ENCODE results near the gene HCRTR1. TPM values are rescaled to one million over a fixed set of nuclear protein-coding genes. Genes with fewer than 3 reads are reported as not detected.
"Not testable (repeated sequence)": the region's sequence is repeated elsewhere in the genome, so short reads cannot be mapped to it uniquely, and the experiment has no call there.

Gene HCRTR1
- total RNA-seq, 1 experiment from 2014 or later: not detected

DNA sequence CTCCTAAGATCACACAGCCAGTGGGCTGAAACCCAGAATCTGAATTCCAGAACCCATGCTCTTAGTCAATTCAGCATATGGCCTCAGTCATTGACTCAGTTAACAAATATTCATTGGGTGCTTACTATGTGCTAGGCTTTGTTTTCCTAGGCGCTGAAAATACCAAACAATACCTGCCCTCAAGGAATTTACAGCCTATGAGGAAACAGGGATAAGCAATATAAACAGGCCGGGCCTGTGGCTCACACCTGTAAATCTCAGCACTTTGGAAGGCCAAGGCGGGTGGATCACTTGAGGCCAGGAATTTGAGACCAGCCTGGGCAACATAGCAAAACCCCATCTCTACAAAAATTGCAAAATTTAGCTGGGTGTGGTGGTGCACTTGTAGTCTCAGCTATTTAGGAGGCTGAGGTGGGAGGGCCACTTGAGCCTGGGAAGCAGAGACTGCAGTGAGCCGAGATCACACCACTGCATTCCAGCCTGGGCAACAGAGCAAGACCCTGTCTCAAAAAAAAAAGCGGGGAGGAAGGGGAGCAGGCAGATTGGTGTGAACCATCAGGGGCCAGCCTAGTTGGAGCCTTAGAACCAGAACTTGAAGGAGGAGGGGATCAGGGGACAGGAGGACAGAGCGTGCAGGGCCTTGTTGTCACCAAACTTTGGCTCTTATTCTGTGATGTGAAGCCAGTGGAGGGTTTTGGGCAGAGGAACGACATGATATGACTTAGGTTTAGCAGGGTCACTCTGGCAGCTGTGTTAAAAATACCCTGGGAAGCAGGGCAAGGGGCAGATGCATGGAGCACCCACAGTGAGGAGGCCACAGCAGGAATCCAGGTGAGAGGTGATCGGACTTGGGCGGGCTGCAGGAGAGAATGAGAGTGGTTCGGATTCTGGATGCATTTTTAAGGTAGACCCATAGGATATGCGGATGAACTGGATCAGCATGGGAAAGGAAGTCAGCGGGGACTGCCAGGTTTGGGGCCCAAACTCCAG is 35.4 kb upstream of the HCRTR1 start:
- no peak for DNase-seq (ENCODE audit: low read depth)

DNA sequence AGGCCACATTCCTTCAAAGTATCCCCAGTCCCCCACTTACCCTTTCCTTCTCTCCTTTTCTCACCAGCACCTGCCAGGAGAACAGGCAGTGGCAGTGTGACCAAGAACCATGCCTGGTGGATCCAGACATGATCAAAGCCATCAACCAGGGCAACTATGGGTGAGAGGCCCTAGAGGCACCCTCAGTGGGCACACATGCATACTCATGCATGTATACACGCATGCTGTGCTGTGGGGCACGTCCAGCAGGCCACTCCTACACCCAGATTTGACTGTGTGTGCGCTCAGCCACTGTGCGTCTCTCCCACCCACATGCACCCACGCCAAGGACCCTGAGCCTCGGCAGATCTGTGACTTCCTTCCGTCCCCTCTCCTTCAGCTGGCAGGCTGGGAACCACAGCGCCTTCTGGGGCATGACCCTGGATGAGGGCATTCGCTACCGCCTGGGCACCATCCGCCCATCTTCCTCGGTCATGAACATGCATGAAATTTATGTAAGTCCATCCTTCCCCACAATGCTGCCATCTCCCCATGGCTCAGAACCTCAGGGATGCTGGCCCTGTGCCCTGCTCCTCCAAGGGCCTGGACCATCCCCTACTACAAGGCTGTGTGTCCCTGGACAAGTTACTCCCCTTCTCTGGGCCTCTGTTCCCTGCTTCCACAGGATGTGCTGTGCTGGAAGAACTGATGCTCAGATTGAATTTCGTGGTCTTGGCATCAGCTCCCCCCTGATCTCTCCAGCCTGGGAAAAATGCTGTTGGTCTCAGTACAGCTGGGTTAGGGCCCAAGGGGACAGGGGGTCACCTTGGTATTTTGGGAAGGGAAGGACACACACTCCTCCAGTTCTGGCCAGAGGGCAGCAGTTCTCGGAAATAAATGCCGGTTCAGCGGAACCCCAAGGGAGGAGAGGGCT is 34.2 kb upstream of the HCRTR1 start:
- DNase-seq (ENCODE audit: low read depth): no peak

DNA sequence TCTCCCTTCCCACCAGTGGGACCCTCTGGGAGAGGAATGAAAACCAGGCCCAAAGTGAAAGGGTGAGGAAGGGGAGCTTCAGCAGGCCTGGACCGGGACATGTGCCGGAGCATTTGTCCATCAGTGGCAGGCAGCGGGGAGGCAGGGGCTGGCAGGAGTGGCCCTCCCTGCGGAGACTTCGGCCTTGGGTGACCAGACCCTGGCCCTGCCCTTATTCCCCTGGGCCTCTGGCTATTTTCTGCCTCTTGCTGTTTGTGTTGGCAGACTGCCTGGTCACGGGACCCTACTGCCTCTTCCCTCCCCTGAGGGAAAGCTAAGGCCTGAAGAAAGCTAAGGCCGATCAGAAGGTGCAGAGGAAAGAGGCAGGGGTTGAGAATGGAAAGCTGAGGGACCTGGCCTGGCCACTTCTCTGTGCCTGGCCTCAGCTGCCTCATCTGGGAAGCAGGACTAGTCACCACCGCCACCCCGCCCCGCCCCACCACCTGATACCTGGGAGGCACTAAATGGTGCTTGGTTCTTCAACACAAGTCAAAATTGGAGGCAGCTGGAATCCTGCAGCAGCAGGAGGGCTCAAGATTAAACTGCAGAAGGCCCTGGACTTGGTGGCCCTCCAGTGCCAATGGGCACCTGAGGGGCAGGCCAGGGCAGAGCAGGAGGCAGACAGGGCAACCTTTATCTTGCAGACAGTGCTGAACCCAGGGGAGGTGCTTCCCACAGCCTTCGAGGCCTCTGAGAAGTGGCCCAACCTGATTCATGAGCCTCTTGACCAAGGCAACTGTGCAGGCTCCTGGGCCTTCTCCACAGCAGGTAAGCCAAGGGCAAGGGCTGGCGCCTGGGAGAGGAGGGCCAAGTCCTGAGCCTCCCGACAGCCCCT is 33.3 kb upstream of the HCRTR1 start:
- no peak for DNase-seq (ENCODE audit: low read depth)

DNA sequence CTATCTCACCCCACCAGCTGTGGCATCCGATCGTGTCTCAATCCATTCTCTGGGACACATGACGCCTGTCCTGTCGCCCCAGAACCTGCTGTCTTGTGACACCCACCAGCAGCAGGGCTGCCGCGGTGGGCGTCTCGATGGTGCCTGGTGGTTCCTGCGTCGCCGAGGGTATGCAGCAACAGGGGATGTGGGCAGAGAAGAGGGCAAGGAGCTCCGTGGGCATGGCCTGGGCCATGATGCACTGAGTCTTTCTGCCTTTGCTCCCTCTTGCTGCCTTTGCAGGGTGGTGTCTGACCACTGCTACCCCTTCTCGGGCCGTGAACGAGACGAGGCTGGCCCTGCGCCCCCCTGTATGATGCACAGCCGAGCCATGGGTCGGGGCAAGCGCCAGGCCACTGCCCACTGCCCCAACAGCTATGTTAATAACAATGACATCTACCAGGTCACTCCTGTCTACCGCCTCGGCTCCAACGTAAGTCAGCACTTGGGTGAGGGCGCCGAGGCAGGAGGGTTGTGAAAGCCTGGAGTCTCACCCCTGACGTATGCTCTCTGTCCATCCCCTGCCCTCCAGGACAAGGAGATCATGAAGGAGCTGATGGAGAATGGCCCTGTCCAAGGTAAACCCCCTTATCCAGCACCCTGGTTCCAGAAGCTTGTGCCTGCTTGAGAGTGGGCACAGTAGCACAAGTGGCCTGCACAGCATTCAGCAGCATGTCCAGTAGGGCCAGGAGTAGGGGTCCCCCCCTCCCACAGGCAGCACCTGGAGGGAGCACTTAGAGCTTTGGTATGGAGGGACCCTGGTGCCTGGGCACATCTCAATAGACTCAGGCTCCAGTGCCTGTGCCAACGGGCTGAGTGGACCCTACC is 32.4 kb upstream of the HCRTR1 start:
- no peak for DNase-seq (ENCODE audit: low read depth)

DNA sequence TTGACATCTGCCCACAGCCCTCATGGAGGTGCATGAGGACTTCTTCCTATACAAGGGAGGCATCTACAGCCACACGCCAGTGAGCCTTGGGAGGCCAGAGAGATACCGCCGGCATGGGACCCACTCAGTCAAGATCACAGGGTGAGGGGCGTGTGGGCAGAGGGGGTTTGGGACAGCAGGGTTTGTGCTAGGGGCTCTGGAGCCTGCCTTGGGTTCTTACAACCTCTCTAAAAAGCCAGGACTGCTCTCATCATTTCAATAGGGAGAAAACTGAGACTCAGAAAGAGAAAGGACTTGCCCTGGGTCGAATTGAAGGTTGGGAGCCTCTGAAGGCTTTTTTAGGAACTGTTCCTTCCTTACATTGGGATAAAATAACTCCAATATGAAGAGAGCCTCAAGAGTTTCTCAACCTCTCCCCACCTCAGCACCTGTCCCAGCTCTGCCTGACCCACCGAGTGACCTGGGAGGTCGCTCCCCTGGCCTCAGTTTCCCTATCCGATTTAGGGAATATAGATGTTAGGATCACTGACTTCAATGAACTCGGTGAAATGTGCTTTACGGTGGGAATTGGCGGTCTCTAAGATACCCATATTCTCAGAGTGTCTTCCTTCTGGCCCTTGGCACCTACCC is 31.6 kb upstream of the HCRTR1 start:
- no peak for DNase-seq (ENCODE audit: low read depth)

DNA sequence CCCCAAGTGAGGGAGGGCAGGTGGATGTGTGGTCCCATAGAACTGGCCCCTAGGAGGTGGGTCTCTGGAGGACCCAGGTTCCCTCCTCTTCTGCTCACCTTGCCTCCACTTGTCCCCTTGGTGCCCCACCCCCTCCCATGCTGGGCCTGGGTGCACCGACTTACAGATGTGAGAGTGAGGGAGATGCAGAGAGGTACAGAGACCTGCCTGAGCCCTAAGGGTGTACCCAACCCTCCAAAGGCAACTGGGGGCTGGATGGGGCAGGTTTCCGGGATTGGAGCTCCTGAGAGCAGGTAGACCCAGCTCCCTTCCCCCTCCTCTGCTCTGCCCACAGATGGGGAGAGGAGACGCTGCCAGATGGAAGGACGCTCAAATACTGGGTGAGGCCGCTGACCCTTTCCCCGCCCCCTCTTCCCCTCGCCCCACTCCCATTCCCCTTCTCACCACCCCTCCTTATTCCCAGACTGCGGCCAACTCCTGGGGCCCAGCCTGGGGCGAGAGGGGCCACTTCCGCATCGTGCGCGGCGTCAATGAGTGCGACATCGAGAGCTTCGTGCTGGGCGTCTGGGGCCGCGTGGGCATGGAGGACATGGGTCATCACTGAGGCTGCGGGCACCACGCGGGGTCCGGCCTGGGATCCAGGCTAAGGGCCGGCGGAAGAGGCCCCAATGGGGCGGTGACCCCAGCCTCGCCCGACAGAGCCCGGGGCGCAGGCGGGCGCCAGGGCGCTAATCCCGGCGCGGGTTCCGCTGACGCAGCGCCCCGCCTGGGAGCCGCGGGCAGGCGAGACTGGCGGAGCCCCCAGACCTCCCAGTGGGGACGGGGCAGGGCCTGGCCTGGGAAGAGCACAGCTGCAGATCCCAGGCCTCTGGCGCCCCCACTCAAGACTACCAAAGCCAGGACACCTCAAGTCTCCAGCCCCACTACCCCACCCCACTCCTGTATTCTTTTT is 30.8 kb upstream of the HCRTR1 start:
- no peak for DNase-seq (ENCODE audit: low read depth)

DNA sequence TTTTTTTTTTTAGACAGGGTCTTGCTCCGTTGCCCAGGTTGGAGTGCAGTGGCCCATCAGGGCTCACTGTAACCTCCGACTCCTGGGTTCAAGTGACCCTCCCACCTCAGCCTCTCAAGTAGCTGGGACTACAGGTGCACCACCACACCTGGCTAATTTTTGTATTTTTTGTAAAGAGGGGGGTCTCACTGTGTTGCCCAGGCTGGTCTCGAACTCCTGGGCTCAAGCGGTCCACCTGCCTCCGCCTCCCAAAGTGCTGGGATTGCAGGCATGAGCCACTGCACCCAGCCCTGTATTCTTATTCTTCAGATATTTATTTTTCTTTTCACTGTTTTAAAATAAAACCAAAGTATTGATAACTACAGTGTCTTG is 30.2 kb upstream of the HCRTR1 start:
- DNase-seq (ENCODE audit: low read depth): not testable (repeated sequence)

DNA sequence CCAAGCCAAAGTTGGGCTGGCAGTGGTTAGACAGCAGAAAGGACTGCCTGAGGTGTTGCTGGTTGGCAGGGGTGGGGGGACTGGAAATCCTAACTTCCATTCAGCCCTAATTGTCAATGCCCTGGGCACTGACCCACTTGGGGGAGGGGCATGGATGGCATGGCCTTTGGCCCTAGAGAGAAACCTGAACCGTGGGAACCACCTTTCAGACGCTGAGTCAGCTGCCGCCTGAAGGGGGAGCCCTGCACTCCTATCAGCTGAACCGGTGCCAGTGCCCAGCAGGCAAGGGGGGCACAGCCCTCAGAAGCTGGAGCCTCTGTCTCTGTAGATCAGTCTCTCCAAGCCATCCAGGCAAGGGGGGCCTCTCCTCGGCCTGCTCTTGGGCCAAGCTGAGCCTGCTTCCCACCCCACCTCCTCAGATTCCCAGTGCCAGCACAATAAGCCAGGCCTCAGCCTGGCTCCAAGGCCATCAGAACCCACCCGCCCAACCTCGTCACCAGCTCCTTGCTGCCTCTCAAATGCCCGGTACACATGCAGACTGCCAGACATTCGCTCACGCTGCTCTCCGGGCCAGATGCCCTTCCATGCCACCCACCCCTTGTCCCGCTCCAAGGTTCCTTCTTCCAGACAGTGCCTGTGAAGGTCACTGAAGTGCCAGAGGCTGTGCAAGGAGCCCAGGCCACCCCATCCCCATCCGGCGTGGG is 29.6 kb upstream of the HCRTR1 start:
- DNase-seq (ENCODE audit: low read depth): peak; percentile 48

DNA sequence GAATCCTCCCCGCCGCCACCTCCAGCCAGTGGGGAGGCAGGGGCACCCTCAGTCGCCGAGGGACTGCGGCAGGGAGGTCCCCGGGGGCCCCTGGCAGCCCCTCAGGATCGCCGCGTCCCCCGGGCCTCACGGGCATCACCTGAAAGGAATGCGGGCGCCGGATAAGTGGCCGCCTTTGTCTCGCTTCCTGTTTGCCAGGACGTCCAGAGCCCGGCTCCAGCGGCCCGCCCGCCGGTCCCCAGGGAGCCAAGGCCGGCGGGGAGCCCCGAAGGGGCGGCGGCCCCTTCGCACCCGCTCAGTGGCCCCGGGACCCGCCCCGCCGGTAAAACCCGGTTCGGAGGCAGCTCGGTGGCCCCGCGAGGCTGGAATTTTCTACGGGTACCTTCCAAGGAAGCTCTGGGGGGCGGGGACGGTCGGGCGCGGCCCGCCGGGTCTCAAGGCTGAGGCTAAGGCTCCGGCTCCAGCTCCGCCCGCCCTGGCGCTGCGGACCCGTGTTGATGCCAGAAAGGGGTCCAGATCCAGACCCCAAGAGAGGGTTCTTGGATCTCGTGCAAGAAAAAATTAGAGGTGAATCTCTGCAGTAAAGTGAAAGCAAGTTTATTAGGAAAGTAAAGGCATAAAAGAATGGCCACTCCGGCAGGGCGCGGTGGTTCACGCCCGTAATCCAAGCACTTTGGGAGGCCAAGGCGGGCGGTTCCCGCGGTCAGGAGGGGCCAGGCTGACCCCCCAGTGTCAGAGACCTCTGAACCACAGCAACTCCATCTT is 28.6 kb upstream of the HCRTR1 start:
- DNase-seq (ENCODE audit: low read depth): no peak

DNA sequence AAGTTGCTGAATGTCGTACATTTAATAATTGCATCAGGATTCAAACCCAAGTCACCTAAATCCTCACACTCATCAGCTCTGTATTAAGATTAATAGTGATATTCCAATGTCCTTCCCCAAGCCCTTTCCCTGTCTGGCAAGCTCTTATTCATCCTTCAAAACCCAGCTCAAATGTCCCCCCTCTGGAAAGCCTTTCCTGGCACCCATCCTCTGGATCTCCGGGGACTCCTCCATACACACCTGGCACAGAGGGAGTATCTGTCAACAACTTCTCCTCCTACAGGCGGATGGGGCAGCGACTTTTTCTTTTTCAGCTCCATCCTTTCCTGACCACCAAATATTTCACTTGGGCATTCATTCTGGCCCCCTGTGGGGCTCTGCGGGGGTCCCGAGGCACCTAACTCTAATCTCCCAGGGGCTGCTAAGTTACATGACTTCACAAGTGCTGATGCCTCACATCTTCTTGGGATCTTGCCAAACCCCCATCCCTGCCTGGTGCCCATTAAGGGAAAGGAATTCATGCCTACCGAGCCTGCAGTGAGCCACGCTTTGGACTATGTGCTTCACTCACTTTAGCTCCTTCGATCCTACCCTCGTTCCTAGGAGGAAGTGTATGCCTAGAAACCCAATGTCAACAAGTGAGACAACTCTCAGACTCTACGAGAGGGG is 25.9 kb upstream of the HCRTR1 start:
- DNase-seq (ENCODE audit: low read depth): peak; percentile 79

DNA sequence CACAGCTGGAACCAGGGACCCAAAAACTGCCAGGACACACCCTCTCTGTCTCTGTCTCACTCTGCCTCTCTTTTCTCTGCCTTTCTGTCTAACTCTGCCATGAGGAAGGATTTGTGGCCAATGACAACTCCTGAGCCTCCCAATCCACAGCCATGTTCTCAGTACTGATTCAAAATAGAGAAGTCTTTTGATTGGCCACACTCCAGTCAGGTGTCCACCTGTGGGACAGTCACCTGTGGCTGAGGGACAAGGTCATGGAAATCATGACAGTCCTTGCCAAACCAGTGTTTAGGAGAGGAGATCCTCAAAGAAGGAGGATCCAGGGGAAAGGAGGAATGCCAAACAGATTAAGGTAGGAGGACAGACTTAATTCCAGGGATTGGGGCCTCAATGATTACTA is 25.4 kb upstream of the HCRTR1 start:
- DNase-seq (ENCODE audit: low read depth): no peak

DNA sequence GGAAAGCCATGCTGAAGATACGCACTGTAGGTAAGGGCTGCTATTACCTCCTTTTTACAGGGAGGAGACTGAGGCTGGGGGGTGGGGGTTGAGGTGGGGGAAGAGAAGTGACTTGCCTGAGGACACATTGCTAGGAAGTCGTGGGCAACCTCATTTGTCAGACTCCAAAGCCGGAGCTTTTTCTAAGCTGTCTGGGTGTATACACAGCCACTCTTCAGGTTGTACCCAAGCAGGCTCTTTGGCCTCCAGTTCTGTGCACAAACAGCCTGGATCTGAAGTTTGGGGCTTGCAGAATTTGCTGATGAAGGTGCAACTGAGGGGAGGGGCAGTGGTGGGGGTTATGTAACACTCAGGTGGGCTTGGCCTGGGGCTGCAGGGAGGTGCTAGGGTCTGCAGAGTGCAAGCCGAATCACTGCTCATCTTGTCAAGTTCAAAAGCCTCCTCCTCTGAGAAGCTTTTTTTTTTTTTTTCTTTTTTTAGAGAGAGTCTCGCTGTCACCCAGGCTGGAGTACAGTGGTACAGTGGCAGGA is 24.3 kb upstream of the HCRTR1 start:
- DNase-seq (ENCODE audit: low read depth): no peak

DNA sequence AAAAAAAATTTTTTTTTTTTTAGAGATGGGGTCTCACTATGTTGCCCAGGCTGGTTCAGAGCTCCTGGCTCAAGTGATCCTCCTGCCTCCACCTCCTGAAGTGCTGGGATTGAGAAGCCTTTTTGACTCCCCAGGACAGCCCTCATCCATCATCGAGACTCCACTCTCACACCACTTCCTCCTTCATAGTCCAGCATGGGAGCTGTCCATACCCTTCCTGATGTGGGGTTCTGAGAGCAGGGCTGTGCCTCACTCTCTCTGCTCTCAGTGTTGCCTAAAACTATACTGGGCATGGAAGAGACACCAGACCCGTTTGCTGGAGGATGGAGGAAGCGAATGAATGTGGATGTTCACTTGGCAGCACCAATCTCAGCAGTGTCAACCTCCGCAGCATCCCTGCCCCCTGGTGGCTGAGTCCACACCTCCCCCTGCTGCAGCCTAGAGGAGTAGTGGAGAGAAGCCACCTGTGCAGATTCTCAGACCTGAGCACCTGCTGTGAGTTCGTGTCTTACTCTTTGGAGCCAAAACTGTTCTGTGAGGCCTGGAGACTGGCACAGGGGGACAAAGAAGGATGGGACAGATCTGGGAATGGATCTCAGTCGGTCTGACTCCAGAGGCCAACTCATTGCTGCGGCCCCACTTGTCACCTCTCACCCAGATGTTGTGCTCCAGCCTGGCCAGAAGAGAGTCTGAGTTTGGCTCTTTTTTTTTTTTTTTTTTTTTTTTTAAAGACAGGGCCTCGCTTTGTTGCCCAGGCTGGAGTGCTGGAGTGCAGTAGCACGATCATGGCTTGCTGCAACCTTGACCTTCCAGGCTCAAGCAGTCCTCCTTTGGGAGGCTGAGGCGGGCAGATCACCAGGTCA is 23.5 kb upstream of the HCRTR1 start:
- peak; percentile 64 for DNase-seq (ENCODE audit: low read depth)

DNA sequence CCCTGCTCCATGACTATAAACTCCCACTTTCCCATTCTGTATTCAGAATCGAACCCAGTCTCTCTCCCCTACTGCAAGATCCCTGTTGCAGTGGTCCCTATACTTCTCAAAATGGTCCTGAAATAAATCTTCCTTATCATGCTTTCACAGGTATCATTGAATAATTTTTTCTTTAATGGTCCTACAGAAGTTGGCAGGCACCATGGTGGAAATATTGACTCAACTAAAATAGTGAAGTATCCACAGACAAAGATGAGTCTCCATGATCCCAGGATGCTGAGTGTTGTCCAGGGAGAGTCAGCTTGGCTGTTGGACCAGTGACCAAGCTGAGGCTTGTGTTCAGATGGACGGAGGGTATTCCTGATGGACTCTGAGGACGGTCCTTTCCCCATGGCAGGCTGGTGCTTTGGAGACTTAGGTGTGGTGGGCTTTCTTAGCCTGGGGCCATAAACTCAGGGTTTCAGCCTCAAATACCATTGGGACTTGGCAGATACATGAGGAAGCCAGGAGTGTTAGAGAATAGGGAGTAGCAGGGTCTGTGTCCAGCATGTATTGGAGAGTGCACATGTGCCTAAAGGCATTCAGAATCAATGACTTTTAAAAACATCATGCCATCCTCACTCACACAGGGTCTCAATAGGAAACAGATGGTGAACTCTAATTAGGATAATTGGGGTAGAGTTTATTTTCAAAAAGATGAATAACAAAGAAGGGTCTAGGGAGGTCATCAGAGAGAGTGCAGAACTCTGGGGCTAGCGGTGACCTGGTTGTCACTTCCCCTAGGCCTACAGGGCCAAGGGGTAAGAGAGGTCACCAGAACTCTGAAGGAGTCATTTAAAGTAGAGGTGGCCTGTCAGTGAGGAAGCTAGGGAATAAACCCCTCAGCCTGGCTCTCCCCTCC is 21.4 kb upstream of the HCRTR1 start:
- no peak for DNase-seq (ENCODE audit: low read depth)
